Upper lobe of left lung (tissue), 6 donors: ENCODE measurements around the gene KCNG1. TPM values are rescaled to one million over a fixed set of nuclear protein-coding genes. Genes with fewer than 3 reads are reported as not detected.

ENCODE experiments used
- ATAC-seq, 2 donors: fragments of 200-7000 bp; cut with Tn5 transposase; one replicate each; pipeline ENCODE4 v1.9.1; 2022; ENCODE audit warnings: mild to moderate bottlenecking in 2 of 2, moderate library complexity in 2 of 2; ENCODE audit not compliant: low FRiP score in 2 of 2
- DNase-seq, 2 donors: peaks; one replicate each; pipeline ENCODE4 v3.0.0-alpha.2; 2019 to 2020
- H3K27ac ChIP-seq, 4 donors: fragments of 200-600 bp; sonication (generic); one replicate each; pipeline ENCODE4 v1.5.1; 2016 to 2019
- H3K27me3 ChIP-seq, 4 donors: fragments of 200-600 bp; sonication (generic); one replicate each; pipeline ENCODE4 v1.5.1; 2017 to 2019
- H3K36me3 ChIP-seq, 4 donors: fragments of 200-600 bp; sonication (generic); one replicate each; pipeline ENCODE4 v1.5.1; 2016 to 2019
- H3K4me1 ChIP-seq, 4 donors: fragments of 200-600 bp; sonication (generic); one replicate each; pipeline ENCODE4 v1.5.1; 2018 to 2019
- H3K4me3 ChIP-seq, 4 donors: fragments of 200-600 bp; sonication (generic); one replicate each; pipeline ENCODE4 v1.5.1; 2017 to 2019; ENCODE audit warnings: mild to moderate bottlenecking in 2 of 4, moderate library complexity in 1 of 4
- H3K9me3 ChIP-seq, 4 donors: fragments of 200-600 bp; sonication (generic); one replicate each; pipeline ENCODE4 v1.5.1; 2018 to 2019
- EP300 ChIP-seq, 4 donors: sonication (generic); formaldehyde crosslinking; IDR thresholded peaks; one replicate each; pipeline ENCODE4 v1.5.1; 2017; ENCODE audit warnings: antibody characterized with exemption in 4 of 4, control low read depth in 2 of 4
- POLR2A ChIP-seq, 4 donors: fragments of 450-650 bp; IDR thresholded peaks; one replicate each; pipeline ENCODE4 v1.5.1; 2016 to 2017; ENCODE audit warnings: antibody characterized with exemption in 4 of 4, mild to moderate bottlenecking in 2 of 4
- POLR2AphosphoS5 ChIP-seq, 2 donors: sonication (generic); formaldehyde crosslinking; IDR thresholded peaks; one replicate each; pipeline ENCODE4 v1.5.1; 2017; ENCODE audit warnings: antibody characterized with exemption in 2 of 2
- WGBS, 2 donors: methylation state at CpG; one replicate each; pipeline ENCODE4 v1.1.5; 2017 to 2018; 5-methylcytosine and 5-hydroxymethylcytosine counted together
- total RNA-seq, 6 donors: library from RNA; depleted of rRNA in 4 of 6; stranded (reverse); fragments of >200 nt in 4 of 6; gene quantifications; one replicate each; pipeline versions ENCODE4 v1.1.0 to v1.2.1, GENCODE V29; 2016 to 2021
- TF ChIP-seq, protein P1 (sequence below), 6 experiments: fragments of 450-650 bp in 4 of 6; fragments of 200-600 bp in 2 of 6; sonication (generic) in 2 of 6; IDR thresholded peaks; one replicate each; pipeline ENCODE4 v1.5.1; 2016 to 2019; ENCODE audit warnings: antibody characterized with exemption in 6 of 6
- donor health status: DM: no; HTN: no; CAD: no; lungs with moderate emphysema.
- donor health status: DM: no; HTN: yes; CAD: no; lungs with severe emphysema.

The KCNG1 gene
- total RNA-seq, 6 donors from 2014 or later: 0.17 to 0.37 (median 0.25) TPM; not detected in 2

DNA sequence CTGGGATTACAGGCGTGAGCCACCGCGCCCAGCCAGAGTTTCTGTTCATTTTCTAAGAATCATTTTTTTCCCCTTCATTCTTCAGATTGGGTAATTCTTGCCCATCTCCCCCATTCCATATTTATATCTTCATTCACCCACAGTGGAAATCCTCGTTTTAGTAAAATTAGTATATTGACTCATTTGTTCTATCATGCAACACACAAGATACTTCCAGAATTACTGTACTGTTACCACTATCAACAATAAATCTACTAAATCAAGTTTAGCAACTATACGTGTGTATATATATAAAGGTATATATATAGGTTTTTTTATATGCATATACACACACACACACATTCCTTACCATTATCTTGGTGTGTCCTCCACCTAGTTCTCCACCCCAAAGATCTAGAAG lies 41.2 kb upstream of the KCNG1 start:
- DNase-seq (no peak), ATAC-seq (no peak)
- Histone ChIP-seq H3K27me3 (no peaks in the 10 kb centered on the region), H3K36me3 (no peaks in the 10 kb centered on the region), H3K4me3 (no peak overlapping the region), H3K4me1 (no peaks in the 10 kb centered on the region), H3K9me3 (no peaks in the 10 kb centered on the region), H3K27ac (no peak overlapping the region)
- TF ChIP-seq, protein P1, sequence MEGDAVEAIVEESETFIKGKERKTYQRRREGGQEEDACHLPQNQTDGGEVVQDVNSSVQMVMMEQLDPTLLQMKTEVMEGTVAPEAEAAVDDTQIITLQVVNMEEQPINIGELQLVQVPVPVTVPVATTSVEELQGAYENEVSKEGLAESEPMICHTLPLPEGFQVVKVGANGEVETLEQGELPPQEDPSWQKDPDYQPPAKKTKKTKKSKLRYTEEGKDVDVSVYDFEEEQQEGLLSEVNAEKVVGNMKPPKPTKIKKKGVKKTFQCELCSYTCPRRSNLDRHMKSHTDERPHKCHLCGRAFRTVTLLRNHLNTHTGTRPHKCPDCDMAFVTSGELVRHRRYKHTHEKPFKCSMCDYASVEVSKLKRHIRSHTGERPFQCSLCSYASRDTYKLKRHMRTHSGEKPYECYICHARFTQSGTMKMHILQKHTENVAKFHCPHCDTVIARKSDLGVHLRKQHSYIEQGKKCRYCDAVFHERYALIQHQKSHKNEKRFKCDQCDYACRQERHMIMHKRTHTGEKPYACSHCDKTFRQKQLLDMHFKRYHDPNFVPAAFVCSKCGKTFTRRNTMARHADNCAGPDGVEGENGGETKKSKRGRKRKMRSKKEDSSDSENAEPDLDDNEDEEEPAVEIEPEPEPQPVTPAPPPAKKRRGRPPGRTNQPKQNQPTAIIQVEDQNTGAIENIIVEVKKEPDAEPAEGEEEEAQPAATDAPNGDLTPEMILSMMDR (IDR thresholded peaks at IDR 0.05): no peak
- TF ChIP-seq POLR2A (IDR thresholded peaks at IDR 0.05): no peak
- TF ChIP-seq EP300 (IDR thresholded peaks at IDR 0.05): no peak
- TF ChIP-seq POLR2AphosphoS5 (IDR thresholded peaks at IDR 0.05): no peak
- 72 to 80% methylated on average over 5 of the region's 5 CpGs for WGBS, 2 donors

DNA sequence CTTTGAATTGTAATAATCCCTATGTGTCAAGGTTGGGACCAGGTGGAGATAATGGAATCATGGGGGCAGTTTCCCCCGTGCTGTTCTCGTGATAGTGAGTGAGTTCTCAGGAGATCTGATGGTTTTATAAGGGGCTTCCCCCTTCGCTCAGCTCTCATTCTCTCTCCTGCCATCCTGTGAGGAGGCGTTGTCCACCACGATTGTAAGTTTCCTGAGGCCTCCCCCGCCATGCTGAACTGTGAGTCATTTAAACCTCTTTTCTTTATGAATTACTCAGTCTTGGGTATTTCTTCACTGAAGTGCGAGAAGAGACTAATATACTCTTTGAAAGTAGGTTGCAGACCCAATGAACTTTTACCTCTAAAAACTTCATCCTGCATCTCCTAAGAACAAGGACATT lies 39.2 kb upstream of the KCNG1 start:
- no peak overlapping the region for H3K4me3 ChIP-seq
- no peak for DNase-seq
- no peaks in the 10 kb centered on the region for H3K36me3 ChIP-seq
- no peaks in the 10 kb centered on the region for H3K27me3 ChIP-seq
- H3K9me3 ChIP-seq: no peaks in the 10 kb centered on the region
- no peak for ATAC-seq
- WGBS, 2 donors: 57 to 72% methylated on average over 7 of the region's 7 CpGs
- no peak for TF ChIP-seq POLR2A (IDR thresholded peaks at IDR 0.05)
- no peak for TF ChIP-seq POLR2AphosphoS5 (IDR thresholded peaks at IDR 0.05)
- TF ChIP-seq EP300 (IDR thresholded peaks at IDR 0.05): no peak
- TF ChIP-seq, protein P1 (IDR thresholded peaks at IDR 0.05): no peak
- no peak overlapping the region for H3K27ac ChIP-seq
- no peaks in the 10 kb centered on the region for H3K4me1 ChIP-seq

DNA sequence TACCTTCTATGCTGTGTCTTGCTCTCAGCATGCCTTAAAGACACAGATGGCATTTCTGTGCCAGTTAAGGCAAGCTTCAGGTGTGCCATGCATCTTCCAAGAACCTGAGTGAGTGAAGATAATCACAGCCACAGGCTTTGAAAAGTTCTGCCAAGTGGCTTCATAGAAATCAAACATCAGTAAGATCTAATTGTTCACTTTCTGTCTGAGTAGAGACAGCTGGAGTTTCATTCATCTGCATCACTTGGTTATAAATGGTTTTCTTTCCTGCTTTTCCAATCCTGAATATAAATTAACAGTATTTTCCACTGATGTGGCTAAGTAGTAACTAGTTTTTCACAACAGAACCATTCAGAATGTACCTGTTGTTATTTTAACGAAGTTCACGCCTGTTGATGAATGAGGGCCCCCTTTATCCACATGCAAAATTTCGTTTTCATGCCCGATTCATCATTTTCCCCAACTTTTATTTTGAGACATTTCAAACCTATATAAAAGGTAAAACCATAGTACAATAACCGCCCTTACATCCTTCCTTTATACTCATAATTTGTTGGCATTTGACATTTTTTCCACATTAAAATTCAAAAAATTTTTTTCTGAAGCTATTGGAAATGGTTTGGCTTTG lies 38.6 kb upstream of the KCNG1 start:
- no peak for TF ChIP-seq POLR2A (IDR thresholded peaks at IDR 0.05)
- TF ChIP-seq, protein P1 (IDR thresholded peaks at IDR 0.05): no peak
- TF ChIP-seq EP300 (IDR thresholded peaks at IDR 0.05): no peak
- TF ChIP-seq POLR2AphosphoS5 (IDR thresholded peaks at IDR 0.05): no peak
- Histone ChIP-seq H3K9me3 (no peaks in the 10 kb centered on the region), H3K4me3 (no peak overlapping the region), H3K36me3 (no peaks in the 10 kb centered on the region), H3K27me3 (no peaks in the 10 kb centered on the region), H3K4me1 (no peaks in the 10 kb centered on the region), H3K27ac (no peak overlapping the region)
- DNase-seq (no peak), ATAC-seq (no peak)
- 79% methylated on average over 5 of the region's 5 CpGs for WGBS, 2 donors

DNA sequence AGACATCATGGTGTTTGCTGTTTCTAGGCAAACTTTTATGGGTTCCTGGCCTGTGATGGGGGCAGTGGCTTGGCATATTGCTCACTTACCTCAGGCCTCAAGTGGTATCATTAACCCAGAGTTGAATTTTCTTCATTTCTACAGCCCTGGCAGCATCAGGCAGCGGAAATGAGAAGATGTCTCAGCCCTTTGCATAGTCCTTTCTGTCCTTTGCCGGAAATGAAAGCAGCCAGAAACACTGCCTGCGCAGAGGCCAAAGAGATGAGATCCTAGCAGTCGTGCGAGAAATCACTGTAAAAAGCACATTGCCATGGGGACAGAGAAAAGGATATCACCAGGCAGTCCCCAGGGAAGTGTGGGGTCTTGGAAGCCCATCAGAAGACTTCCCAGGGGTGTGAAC lies 37.4 kb upstream of the KCNG1 start:
- Histone ChIP-seq H3K27me3 (no peaks in the 10 kb centered on the region), H3K36me3 (no peaks in the 10 kb centered on the region), H3K4me1 (no peaks in the 10 kb centered on the region), H3K4me3 (no peak overlapping the region), H3K9me3 (no peaks in the 10 kb centered on the region), H3K27ac (no peak overlapping the region)
- TF ChIP-seq POLR2A (IDR thresholded peaks at IDR 0.05): no peak
- TF ChIP-seq EP300 (IDR thresholded peaks at IDR 0.05): no peak
- TF ChIP-seq POLR2AphosphoS5 (IDR thresholded peaks at IDR 0.05): no peak
- TF ChIP-seq, protein P1 (IDR thresholded peaks at IDR 0.05): no peak
- ATAC-seq: no peak
- WGBS, 2 donors: 87 to 95% methylated on average over 5 of the region's 5 CpGs
- DNase-seq: no peak

DNA sequence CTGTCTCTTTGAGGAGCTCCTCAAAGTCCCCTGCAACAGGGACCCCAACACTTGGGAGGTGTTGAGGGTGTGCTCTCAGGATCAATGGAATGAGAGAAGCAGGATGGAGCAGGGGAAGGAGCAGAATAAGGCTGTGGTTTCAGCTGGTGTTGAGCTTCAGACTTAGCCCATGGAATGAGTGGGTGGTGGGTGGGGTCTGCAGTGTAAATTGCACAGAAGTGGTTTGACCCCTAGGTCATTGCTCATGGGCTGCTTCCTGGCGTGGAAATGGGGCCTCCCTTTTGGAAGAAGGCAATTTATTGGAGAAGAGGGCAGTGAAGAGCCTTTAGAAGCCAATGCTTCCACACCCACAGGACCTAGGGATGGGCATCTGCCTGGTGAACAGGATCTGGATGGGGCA lies 37.0 kb upstream of the KCNG1 start:
- ATAC-seq (no peak), DNase-seq (no peak)
- Histone ChIP-seq H3K27me3 (no peaks in the 10 kb centered on the region), H3K36me3 (no peaks in the 10 kb centered on the region), H3K4me3 (no peak overlapping the region), H3K4me1 (no peaks in the 10 kb centered on the region), H3K9me3 (no peaks in the 10 kb centered on the region), H3K27ac (no peak overlapping the region)
- WGBS, 2 donors: 56 to 65% methylated on average over 1 of the region's 1 CpG
- TF ChIP-seq POLR2AphosphoS5 (IDR thresholded peaks at IDR 0.05) (no peak), EP300 (IDR thresholded peaks at IDR 0.05) (no peak), POLR2A (IDR thresholded peaks at IDR 0.05) (no peak)
- TF ChIP-seq, protein P1 (IDR thresholded peaks at IDR 0.05): no peak
